Ovary (tissue), 3 donors: ENCODE measurements around the gene SNX27.

ENCODE experiments used
- POLR2A ChIP-seq: fragments of 450-650 bp; IDR thresholded peaks from one replicate; pipeline ENCODE4 v1.6.1; 2017; ENCODE audit warnings: antibody characterized with exemption, mild to moderate bottlenecking, moderate library complexity
- TF ChIP-seq, protein P1 (sequence below), 3 donors: fragments of 450-650 bp in 2 of 3; fragments of 200-600 bp in 1 of 3; IDR thresholded peaks; one replicate each; pipeline versions ENCODE4 v1.5.1 to v1.8.0; 2016 to 2022; ENCODE audit warnings: antibody characterized with exemption in 3 of 3, mild to moderate bottlenecking in 1 of 3
- donor health status: DM: no; HTN: no; CAD: no.

- no peak for TF ChIP-seq POLR2A
- TF ChIP-seq, protein P1, sequence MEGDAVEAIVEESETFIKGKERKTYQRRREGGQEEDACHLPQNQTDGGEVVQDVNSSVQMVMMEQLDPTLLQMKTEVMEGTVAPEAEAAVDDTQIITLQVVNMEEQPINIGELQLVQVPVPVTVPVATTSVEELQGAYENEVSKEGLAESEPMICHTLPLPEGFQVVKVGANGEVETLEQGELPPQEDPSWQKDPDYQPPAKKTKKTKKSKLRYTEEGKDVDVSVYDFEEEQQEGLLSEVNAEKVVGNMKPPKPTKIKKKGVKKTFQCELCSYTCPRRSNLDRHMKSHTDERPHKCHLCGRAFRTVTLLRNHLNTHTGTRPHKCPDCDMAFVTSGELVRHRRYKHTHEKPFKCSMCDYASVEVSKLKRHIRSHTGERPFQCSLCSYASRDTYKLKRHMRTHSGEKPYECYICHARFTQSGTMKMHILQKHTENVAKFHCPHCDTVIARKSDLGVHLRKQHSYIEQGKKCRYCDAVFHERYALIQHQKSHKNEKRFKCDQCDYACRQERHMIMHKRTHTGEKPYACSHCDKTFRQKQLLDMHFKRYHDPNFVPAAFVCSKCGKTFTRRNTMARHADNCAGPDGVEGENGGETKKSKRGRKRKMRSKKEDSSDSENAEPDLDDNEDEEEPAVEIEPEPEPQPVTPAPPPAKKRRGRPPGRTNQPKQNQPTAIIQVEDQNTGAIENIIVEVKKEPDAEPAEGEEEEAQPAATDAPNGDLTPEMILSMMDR (IDR thresholded peaks at IDR 0.05), result no peak
Measured at GRCh38 chr1:151615711-151616504, 4.1 kb downstream of the SNX27 start.
